COLO829 (cell line): ENCODE data around the gene CATSPERE.
"Not testable (repeated sequence)": the region's sequence is repeated elsewhere in the genome, so short reads cannot be mapped to it uniquely, and the experiment has no call there.

ENCODE experiments used
- DNase-seq: peaks from one replicate; pipeline ENCODE4 v3.0.0; 2012; ENCODE audit warnings: low spot score

CATSPERE gene

DNA sequence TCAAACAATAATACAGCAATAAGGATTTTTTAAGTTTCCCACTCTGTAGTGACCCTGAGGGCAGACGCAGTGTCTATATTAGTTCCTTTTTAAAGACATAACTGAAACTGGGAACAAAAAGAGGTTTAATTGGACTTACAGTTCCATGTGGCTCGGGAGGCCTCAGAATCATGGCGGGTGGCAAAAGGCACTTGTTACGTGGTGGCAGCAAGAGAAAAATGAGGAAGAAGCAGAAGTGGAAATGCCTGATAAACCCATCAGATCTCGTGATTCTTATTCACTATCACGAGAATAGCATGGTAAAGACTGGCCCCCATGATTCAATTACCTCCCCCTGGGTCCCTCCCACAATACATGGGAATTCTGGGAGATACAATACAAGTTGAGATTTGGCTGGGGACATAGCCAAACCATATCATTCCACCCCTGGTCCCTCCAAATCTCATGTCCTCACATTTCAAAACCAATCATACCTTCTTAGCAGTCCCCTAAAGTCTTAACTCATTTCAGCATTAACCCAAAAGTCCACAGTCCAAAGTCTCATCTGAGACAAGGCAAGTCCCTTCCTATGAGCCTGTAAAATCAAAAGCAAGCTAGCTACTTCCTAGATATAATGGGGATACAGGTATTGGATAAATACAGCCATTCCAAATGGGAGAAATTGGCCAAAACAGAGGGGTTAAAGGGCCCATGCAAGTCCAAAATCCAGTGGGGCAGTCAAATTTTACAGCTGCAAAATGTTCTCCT is 205.8 kb downstream of the CATSPERE start:
- not testable (repeated sequence) for DNase-seq

DNA sequence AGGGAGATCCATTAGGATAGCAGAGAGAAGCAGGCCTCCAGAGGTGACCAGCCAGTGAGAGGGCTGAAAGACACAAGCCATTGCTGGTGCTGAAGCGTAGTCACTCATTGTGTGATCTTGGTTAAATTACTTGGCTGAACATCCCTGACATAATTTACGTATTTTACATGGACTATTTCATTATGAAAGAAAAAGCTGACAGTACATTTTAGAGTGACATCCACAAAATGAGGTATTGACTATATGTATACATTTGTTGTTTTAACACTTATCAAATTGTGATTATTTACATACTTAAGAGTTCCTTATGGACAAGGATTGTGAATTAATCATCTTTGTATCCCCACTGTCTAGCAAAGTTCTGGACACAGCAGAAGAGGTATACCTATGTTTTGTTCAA is 206.7 kb downstream of the CATSPERE start:
- DNase-seq = no peak

DNA sequence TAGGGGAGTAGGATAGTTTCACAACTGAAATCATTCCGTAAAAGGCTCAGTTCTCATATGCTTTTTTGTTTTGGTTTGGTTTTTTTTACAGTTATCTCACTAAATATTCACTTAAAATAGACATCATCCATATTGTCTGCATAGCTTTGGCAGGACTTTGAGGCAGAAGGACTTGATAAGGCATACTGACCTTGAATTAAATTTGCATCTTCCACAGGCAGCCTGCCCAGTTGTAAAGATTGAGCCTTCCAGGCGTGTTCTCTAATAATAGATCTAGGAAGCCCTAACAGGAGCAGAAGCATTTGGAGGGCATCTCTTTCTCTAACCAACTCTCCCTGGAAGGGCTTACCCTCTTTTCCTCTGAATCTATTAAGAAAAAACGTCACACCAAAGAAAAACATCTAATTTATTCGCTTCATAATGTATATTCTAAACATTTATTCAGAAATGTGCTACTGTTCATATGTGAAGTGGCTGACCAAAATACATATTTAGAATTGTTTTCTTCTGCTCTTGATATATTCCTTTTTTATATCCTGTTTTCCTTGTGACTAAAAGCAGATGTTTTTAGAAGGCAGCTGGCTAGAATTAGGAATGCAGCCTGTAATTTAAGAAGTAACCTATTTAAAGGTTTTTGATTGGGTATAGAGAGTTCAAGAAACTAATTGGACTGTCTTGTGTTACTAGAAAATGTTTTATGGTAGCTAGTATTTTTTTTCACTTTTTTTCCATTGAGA is 212.0 kb downstream of the CATSPERE start:
- DNase-seq = no peak

GRCh38 chr1:244674446-244674845 is 213.4 kb downstream of the CATSPERE start:
- DNase-seq = no peak

DNA sequence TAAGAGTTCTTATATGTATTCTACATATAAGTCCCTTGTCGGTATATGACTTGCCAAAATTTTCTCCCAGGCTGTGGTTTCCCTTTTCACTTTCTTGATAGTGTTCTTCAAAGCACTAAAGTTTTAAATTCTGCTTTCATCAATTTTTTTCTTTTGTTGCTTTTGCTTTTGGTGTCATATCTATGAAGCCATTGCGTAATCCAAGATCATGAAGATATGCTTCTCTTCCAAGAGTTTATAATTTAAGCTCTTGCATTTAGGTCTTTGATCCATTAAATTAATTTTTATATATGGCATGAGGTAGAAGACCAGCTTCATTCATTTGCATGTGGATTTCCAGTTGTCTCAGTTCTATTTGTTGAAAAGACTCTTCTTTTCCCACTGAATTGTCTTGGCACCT is 214.1 kb downstream of the CATSPERE start:
- DNase-seq = no peak

- DNase-seq = no peak
These were observed 217.6 kb downstream of the CATSPERE start for GRCh38 chr1:244678697-244679096.

- DNase-seq = no peak
These were observed 219.6 kb downstream of the CATSPERE start for GRCh38 chr1:244680667-244681066.

GRCh38 chr1:244682087-244682486 is 221.0 kb downstream of the CATSPERE start:
- DNase-seq = not testable (repeated sequence)
